Measurements from ENCODE around the gene PAQR8.

DNA sequence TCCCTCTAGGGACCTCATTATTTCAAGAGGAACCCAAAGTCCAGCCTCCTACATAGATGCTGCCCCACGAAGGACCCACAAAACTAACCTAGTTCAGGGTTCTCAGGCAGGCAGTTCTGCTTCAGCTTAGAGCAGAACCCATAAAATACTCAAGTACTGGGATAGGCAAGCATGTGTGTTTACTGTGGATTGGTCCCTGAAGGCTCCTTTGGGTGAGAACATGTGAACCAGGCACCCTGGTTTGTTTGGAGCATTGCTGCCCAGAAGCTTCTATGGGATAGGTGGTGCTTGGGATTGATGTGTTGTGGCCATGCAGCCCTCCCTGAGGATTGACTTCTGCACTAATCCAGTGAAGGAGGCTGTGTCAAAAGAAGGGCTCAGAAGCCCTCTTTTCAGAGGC lies 43.3 kb downstream of the PAQR8 start:
- TF ChIP-seq POLR2A (IDR thresholded peaks at IDR 0.05): no peak
- TF ChIP-seq, protein P1, sequence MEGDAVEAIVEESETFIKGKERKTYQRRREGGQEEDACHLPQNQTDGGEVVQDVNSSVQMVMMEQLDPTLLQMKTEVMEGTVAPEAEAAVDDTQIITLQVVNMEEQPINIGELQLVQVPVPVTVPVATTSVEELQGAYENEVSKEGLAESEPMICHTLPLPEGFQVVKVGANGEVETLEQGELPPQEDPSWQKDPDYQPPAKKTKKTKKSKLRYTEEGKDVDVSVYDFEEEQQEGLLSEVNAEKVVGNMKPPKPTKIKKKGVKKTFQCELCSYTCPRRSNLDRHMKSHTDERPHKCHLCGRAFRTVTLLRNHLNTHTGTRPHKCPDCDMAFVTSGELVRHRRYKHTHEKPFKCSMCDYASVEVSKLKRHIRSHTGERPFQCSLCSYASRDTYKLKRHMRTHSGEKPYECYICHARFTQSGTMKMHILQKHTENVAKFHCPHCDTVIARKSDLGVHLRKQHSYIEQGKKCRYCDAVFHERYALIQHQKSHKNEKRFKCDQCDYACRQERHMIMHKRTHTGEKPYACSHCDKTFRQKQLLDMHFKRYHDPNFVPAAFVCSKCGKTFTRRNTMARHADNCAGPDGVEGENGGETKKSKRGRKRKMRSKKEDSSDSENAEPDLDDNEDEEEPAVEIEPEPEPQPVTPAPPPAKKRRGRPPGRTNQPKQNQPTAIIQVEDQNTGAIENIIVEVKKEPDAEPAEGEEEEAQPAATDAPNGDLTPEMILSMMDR (IDR thresholded peaks at IDR 0.05): no peak

All from transverse colon (tissue), 3 donors.